ENCODE measurements around the gene CPED1. TPM values are rescaled to one million over a fixed set of nuclear protein-coding genes. Genes with fewer than 3 reads are reported as not detected.

Gene CPED1
- total RNA-seq, 1 experiment from 2014 or later: 1.8 TPM

GRCh38 chr7:121043314-121044234, 55.1 kb downstream of the CPED1 start:
- H3K9me3 ChIP-seq (ENCODE audit: low read length): no peaks in the 10 kb centered on the region
- H3K27me3 ChIP-seq (ENCODE audit: low read length): no peaks in the 10 kb centered on the region
- H2AFZ ChIP-seq (ENCODE audit: low read length): no peak overlapping the region
- H3K4me2 ChIP-seq (ENCODE audit: low read length): no peak overlapping the region
- no peak overlapping the region for H3K9ac ChIP-seq (ENCODE audit: low read length)
- H3K79me2 ChIP-seq (ENCODE audit: low read length): no peaks in the 10 kb centered on the region
- H3K9me2 ChIP-seq (replicated peaks; ENCODE audit: low read length): no peaks in the 10 kb centered on the region
- no peaks in the 10 kb centered on the region for H3F3A ChIP-seq (ENCODE audit: low read length, unreplicated experiment)
- ATAC-seq: no peak
- no peak overlapping the region for H3K27ac ChIP-seq (ENCODE audit: low read length)
- DNase-seq: no peak
- CTCF ChIA-PET: no interaction called here
- H4K20me1 ChIP-seq (ENCODE audit: low read length): no peaks in the 10 kb centered on the region
- H3K4me1 ChIP-seq (ENCODE audit: insufficient read depth, low read length): peaks cover 9% of the 10 kb centered on the region
- POLR2A ChIA-PET (ENCODE audit: unreplicated experiment): interaction anchor here (1.1 kb wide), 1 partner anchor 9 kb away, joined by 4 read pairs; no protein-coding TSS in a partner anchor
- intact Hi-C loops (cut with micrococcal nuclease): no loop called here
- TF ChIP-seq EZH2phosphoT487 (IDR thresholded peaks at IDR 0.05; ENCODE audit: borderline replicate concordance, low read length) (no peak), CTCF (conservative IDR thresholded peaks at IDR 0.05; ENCODE audit: low read depth, low read length) (no peak), EZH2 (IDR thresholded peaks at IDR 0.05; ENCODE audit: low read length, unreplicated experiment) (no peak)
- no TSS peak for BruUV-seq (replicated peaks)
- H3K36me3 ChIP-seq (ENCODE audit: low read depth, low read length): no peaks in the 10 kb centered on the region
- no peak overlapping the region for H3K4me3 ChIP-seq (ENCODE audit: low read length)

- Histone ChIP-seq H3K9me3 (ENCODE audit: low read length) (no peaks in the 10 kb centered on the region), H3K36me3 (ENCODE audit: low read depth, low read length) (no peaks in the 10 kb centered on the region), H3K27me3 (ENCODE audit: low read length) (no peaks in the 10 kb centered on the region), H3F3A (ENCODE audit: low read length, unreplicated experiment) (no peaks in the 10 kb centered on the region), H3K9ac (ENCODE audit: low read length) (no peak overlapping the region), H3K4me3 (ENCODE audit: low read length) (no peak overlapping the region), H3K4me2 (ENCODE audit: low read length) (no peak overlapping the region), H3K9me2 (replicated peaks; ENCODE audit: low read length) (no peaks in the 10 kb centered on the region), H2AFZ (ENCODE audit: low read length) (no peak overlapping the region), H3K27ac (ENCODE audit: low read length) (no peak overlapping the region), H4K20me1 (ENCODE audit: low read length) (no peaks in the 10 kb centered on the region), H3K79me2 (ENCODE audit: low read length) (no peaks in the 10 kb centered on the region), H3K4me1 (ENCODE audit: insufficient read depth, low read length) (peaks cover 12% of the 10 kb centered on the region)
- intact Hi-C loops (cut with micrococcal nuclease): no loop called here
- ChIA-PET POLR2A (ENCODE audit: unreplicated experiment) (no interaction called here), CTCF (no interaction called here)
- TF ChIP-seq CTCF (conservative IDR thresholded peaks at IDR 0.05; ENCODE audit: low read depth, low read length) (no peak), EZH2phosphoT487 (IDR thresholded peaks at IDR 0.05; ENCODE audit: borderline replicate concordance, low read length) (no peak), EZH2 (IDR thresholded peaks at IDR 0.05; ENCODE audit: low read length, unreplicated experiment) (no peak)
- no TSS peak for BruUV-seq (replicated peaks)
- DNase-seq (no peak), ATAC-seq (no peak)
Observed at GRCh38 chr7:121045090-121045489, 56.6 kb downstream of the CPED1 start.

DNA sequence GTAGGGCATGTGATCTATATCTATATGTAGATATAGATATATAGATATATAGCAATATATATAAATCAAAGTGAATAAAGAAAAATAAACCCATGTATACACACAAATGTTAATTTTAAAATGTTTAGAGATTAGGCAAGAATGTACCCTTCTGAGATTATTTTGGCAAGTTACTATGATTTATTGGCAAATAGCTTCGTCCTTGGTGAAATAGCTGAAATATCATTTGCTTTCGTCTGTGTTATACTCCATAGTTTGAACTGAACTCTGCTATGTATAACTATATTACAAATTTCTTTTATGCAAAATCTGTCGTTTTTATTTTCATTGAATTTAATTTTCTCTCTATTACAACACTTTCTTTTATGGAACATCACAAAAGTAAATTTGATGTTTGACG, 57.5 kb downstream of the CPED1 start:
- H3K9me2 ChIP-seq (replicated peaks; ENCODE audit: low read length): no peaks in the 10 kb centered on the region
- intact Hi-C loops (cut with micrococcal nuclease): no loop called here
- no peak for ATAC-seq
- no TSS peak for BruUV-seq (replicated peaks)
- ChIA-PET POLR2A (ENCODE audit: unreplicated experiment) (no interaction called here), CTCF (no interaction called here)
- H3F3A ChIP-seq (ENCODE audit: low read length, unreplicated experiment): no peaks in the 10 kb centered on the region
- H3K79me2 ChIP-seq (ENCODE audit: low read length): no peaks in the 10 kb centered on the region
- H3K9me3 ChIP-seq (ENCODE audit: low read length): no peaks in the 10 kb centered on the region
- H3K4me3 ChIP-seq (ENCODE audit: low read length): no peak overlapping the region
- H2AFZ ChIP-seq (ENCODE audit: low read length): no peak overlapping the region
- H3K36me3 ChIP-seq (ENCODE audit: low read depth, low read length): no peaks in the 10 kb centered on the region
- H4K20me1 ChIP-seq (ENCODE audit: low read length): no peaks in the 10 kb centered on the region
- H3K27me3 ChIP-seq (ENCODE audit: low read length): no peaks in the 10 kb centered on the region
- H3K4me1 ChIP-seq (ENCODE audit: insufficient read depth, low read length): peaks cover 12% of the 10 kb centered on the region
- no peak overlapping the region for H3K4me2 ChIP-seq (ENCODE audit: low read length)
- H3K9ac ChIP-seq (ENCODE audit: low read length): no peak overlapping the region
- TF ChIP-seq EZH2 (IDR thresholded peaks at IDR 0.05; ENCODE audit: low read length, unreplicated experiment) (no peak), EZH2phosphoT487 (IDR thresholded peaks at IDR 0.05; ENCODE audit: borderline replicate concordance, low read length) (no peak), CTCF (conservative IDR thresholded peaks at IDR 0.05; ENCODE audit: low read depth, low read length) (no peak)
- DNase-seq: no peak
- H3K27ac ChIP-seq (ENCODE audit: low read length): no peak overlapping the region

Measured in PC-3 (cell line).